RPMI7951 (cell line): Measurements from ENCODE around the gene GPHN. TPM values are rescaled to one million over a fixed set of nuclear protein-coding genes. Genes with fewer than 3 reads are reported as not detected.

ENCODE experiments used
- DNase-seq: peaks from one replicate; pipeline ENCODE4 v3.0.0-alpha.2; 2012; ENCODE audit warnings: low read depth
- total RNA-seq: library from RNA; depleted of rRNA; stranded (reverse); fragments of >200 nt; shearing (Covaris generic); gene quantifications from 2 replicates; pipeline ENCODE4 v1.2.3, GENCODE V29; 2014

The GPHN gene
- total RNA-seq, 1 experiment from 2014 or later = 12.1 TPM

DNA sequence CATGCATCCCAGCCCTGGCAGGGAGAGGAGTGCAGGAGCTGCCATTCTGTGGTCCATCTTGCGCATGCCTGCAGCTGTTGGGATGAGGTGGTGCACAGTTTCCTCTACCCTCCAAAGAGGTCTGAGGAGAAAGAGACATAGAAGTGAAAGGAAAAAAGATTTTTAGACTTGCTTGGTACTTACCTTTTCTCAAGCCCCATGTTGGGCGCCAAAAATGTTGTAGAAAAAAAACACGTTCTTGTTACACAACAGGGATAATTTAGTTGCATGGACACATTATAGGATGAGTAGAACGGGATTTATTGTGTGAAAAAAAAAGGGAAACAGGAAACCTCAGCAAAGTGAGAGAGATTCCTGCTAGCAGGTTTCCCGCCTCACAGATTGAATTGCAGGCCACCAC lies 436.9 kb downstream of the GPHN start:
- DNase-seq = peak; percentile 44

DNA sequence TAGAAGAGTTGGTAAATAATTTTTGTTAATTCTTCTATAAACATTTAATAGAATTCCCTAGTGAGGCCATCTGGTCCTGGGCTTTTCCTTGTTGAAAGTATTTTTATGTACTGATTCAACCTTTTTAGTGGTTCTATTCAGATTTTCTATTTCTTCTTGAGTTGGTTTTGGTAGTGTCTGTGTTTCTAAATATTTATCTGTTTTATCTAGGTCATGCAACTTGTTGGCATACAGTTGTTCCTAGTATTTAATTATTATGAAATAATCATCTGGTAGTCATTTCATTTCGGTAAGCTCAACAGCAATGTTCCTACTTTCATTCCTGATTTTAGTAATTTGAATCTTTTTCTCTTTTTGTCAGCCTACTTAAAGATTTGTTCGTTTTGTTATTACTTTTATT lies 447.2 kb downstream of the GPHN start:
- DNase-seq = no peak

DNA sequence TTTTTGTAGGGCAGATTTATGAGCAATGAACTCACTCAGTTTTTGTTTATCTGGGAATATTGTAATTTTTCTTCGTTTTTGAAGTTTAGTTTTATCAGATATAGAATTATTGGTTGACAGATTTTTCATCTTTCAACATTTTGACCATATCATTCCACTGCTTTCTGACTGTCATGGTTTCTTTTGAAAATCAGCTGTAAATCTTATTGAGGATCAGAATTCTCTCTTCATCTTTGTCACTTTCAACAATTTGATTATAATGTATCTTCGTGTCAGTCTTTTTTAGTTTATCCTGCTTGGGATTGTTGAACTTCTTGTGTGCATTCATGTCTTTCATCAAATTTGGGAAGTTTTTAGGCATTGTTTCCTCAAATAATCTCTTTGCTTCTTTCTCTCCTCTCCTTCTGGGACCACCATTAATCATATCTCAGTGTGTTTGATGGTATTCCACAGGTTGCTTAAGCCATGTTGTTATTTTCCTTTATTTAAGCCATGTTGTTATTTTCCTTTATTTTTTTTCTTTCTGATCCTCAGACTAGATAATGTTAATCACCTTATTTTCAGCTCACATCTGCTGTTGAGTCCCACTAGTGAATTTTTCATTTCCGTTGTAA lies 451.6 kb downstream of the GPHN start:
- DNase-seq = no peak

DNA sequence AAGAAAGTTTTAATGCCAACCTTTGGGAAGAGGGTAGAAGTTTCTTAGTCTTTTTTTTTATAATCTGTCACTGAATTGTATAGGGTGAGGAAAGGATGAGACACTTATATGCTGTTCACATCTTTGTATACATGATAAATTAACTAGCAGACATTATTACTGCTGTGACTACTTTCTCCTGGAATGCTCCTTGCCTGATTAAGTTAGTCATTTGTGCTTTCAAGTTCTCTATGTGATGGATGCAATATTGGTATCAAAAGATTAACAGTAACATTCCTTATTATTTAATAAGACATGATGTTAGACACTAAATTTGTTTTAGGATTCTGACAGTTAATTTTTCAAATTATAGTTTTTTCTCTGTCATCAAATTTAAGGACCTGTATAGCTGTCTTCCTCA lies 457.9 kb downstream of the GPHN start:
- no peak for DNase-seq

DNA sequence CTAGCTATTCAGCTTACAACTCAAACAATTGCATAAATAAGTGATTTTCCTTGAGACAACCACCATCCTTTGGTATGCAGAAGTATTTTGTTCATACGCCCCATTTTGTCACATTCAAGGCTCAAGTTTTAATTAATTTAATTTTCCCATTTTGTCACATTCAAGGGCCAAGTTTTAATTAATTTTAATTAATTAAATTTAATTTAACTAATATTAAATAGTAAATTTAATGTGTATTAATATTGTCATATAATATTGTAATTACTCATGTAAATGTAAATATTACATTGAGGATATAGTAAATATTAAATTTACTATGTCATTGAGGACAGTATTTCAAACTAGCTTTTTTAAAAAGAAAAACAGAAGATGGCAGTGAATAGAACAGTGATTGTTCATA lies 464.5 kb downstream of the GPHN start:
- DNase-seq = no peak

DNA sequence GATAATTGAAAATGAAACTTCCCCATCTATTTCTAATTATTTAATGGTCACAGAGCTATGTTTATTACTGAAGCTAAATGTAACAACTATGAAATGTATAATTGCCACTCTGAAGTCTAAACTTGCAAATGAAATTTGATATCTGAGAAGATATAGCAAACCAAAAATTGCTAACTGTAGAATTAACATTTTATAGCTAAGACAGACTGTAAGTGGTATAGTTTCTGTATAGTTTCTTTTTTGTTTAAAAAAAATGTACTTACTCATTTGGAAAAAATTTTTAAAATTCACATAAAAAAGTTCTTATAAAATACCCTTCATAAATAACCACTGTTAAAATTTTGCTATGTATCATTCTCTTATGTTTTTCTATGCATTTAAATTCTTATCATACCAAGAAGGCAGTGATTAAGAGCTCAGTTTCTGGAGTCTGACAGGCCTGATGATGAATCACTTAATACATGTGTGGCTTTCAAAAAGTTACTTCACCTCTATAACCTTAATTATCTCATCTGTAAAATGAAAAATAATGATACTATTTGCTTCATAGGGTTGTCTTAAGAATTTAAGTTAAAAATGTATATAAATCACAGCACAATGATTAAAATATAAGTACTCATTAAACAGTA lies 466.6 kb downstream of the GPHN start:
- DNase-seq = peak; percentile 2

DNA sequence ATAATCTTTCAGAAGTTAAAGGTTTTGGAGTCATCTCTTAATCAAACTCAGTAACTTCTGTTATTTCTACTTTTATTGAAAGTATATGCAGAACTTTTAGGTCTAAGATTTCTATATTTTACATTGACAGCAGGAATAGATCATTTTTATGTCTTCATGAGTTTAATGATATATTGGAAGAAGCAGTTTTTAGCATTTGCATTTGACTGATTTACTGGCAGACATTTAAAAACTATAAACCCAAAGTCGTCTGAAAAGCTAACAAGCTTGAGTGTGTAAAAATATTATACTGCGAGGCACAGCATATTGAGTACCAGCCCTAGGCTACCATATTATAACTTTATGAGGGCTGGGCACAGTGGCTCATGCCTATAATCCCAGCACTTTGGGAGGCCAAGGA lies 467.3 kb downstream of the GPHN start:
- no peak for DNase-seq

DNA sequence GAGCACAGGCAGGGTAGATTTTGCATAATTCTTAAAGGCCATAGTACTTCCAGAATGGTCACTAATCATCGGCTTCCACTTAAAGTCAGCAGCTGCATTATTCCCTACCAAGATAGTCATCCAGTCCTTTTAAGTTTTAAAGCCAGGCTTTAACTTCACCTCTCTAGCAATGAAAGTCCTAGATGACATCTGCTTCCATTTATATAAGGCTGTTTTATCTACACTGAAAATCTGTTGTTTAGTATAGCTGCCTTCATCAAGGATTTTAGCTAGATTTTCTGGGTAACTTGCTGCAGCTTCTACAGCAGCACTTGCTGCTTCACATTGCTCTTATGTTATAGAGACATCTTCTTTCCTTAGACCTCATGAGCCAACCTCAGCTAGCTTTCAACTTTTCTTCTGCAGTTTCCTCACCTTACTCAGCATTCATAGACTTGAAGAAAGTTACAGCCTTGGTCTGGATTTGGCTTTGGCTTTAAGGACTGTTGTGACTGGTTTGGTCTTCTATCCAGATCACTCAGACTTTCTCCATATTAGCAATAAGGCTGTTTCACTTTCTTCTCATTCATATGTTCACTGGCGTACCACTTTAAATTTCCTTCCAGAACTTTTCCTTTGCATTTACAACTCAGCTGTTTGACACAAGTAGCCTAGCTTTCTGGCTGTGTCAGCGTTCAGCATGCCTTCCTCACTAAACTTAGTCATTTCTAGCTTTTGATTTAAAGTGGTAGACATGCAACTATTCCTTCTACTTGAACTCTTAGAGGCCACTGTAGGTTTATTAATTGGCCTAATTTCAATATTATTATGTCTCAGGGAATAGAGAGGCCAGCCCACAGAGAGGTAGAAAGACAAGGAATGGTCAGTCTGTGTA lies 471.4 kb downstream of the GPHN start:
- no peak for DNase-seq

DNA sequence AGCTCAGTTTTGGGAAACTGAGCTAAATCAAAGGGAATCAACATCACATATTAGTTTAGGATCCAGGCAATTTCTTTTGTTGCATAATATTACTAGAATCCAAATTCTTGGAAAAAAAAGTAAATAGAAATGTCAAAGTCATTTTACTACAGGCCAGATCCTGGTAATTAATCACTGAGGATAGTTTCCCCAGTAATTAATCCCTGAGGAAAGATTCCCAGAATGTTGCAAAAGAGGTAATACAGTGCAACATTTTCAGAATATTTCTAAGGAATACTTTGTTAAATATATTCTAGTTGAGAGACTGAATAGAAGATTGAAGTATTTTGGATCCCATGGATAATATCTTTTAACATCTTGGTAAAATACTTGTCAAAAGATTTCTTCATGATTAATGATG lies 474.3 kb downstream of the GPHN start:
- DNase-seq = no peak

DNA sequence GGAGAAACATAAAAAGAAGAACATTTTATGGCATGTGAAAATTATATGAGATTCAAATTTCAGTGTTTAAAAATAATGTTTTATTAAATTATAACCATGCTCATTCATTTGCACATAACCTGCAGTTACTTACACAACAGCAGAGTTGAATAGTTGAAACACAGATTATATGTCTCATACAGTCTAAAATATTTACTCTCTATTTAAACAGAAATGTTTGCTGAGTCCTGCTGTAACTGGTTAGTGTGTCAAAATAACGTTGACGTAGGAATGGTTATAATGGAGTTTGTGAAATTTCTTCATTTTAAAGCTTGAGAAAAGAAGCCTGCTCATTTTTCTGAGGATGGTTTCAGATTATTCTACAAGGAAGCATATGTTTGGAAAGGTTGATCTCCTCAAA lies 484.8 kb downstream of the GPHN start:
- no peak for DNase-seq

DNA sequence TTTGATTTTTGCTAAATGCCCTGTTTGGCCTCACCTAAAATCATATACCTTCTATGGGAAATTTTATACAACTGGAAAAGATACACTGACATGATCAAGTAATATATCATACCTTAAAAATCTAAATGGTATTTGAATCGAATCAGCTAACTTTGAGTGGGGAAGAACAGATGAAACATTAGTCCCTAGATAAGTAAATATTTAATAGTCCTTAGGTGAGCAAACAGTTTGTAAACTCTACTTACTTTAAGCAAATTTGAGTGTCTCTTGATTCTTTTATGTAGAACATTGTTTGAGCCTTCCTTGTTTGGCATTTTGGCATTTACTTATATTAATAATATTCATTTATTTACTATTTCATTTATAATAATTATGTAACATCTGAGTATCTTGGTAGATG lies 485.6 kb downstream of the GPHN start:
- DNase-seq = no peak

DNA sequence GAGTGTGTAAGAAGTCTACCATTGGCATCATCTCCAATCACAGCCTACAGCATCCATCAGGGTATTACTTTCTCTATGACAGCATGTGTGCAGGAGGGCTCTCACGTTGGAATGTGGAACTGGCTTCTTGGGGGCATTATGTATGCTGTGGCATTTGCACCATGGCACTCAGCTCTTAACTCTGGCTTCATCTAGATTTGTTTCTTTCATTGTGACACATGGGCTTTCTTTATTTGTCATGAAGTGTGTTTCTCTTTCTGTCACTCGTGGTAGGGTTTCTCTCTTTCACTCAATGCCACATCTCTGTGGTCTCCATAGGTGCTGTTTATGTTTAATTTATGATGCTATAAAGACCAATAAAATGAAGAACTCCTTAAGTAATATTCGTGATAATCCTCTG lies 490.1 kb downstream of the GPHN start:
- DNase-seq = no peak

DNA sequence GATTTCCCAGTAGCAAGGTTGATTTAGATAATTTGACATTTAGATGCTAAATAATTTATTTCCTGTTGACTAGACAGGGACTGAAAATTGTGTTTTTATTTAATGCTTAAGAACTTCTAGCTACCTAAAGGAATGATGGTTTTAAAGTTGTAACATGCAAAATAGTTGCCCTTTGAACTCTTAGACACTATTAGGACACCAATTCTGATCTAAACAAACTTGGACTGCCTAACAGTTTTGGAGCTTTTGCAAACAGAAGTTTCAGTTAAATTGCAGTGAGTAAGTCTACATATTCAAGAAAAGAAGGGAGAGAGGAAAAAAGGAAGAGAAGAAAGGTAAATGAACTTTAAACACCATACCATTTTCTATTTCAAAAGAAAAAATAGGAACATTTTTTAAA lies 492.0 kb downstream of the GPHN start:
- DNase-seq = no peak

DNA sequence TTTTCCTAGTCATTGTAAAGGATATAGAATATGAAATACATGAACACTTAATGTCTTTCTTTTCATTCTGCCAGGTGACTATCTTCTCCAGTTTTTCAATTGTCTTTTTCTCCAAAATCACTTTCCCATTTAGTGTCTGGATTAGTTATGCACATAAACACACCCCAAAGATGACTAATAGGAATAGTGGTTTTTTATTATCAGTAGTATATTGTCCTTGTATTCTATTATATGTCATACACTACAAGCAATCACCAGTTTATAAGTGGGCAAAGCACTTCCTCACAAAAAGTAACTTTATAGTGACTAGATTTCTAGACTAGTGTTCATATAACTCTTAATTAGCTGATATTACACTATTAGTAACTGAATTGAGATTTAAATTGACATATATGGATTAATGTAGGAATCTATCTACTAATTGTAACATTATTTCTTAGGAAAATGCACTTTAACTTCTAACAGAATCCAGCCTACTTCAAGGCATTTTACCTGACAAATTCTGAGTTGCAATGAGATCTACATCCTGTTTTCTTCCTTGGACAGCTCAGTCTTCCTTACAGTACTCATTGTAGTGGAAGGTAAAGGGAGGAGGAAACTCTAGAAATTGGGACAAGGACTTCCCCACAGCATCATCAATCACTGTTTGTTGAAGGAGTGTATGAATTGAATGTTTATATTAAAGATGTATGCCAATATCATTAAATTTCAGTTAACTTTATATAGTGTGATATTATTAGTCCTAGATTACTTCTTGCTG lies 495.2 kb downstream of the GPHN start:
- no peak for DNase-seq

DNA sequence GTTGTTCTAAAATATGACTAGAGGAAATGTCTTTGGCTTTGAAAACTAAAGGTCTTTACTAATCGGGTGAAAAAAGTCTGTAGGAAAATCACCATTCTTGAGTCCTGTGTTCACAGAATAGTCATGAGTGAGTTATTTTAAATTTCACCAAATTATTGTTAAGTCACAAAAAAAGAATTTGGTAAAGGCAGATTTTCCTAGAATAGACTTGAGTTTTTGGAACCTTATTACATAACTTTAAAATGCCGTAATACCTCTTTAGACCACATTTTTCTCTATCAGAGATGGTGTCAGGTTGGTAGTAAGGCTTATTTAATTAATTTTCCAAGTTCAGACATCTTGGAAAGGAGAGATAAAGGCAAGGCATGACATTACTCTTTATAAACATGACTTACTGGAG lies 496.6 kb downstream of the GPHN start:
- no peak for DNase-seq

DNA sequence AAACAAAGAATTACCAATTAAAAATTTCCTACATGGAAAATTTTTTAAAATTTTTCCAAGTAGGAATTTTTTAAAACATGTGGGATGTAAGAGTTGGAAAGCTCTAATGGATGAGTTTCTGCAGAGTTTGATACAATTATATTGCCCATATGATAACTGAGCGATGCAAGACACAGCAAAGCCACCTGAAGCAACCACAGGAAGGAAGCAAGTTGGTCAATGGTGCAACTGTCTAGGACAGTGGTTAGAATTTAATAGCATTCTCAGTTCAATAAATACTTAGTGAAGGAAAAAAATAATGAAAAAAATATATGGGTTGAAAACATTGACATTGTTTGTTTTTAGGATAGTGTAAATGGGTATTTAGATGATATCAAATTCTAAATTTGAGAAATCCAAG lies 502.7 kb downstream of the GPHN start:
- DNase-seq = no peak

DNA sequence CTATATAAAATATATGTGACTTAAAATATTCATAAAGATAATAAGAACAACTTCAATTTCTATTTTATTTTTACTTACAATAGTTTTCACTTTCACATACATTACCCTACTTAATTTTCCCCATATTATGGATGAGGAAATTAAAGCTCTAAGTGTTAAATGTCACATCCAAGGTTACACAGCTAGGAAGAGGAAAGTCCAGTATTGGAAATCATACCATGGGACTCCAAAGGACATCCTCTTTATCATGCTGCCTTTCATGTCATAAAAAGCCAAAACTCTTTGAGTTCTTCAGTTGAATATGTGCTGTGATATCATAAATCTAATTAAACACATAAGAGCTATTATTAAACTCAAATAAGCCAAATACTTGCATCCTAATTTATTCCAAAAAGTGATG lies 508.9 kb downstream of the GPHN start:
- DNase-seq = no peak

DNA sequence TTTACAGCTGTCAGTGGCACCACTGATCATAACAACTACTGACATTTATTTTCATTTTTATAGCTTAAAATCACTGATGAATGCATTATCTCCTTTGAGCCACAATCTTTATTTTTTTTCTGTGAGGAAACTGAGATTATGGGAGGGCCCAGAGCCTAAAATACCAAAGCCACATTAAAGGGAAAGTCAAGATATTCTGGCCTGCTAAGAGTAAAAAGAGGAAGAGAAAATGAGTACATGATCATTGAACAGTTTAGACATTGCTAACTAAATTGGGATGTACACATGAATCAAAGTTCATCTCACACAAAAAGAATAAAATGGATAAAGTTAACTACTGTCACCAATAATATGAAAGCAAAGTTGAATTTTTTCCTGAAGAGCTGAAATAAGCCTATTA lies 510.8 kb downstream of the GPHN start:
- no peak for DNase-seq

DNA sequence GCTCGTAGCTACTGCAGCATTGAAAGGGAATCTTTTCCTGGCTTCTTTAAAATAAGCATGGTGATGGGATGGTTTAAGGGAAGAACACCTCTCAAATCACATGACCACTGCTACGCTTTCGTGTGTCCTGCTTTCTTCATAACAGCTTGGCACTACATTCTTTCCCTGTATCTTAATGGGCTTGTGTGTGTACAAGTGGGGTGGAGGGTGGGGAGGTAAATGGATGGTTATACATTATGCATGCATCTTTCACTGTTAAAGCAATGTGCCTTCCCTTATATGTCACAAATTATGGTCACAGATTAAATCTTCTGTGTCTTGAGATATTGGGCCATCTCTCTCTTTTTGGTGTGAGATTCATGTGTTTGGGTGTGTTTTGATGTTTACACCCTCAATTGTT lies 511.8 kb downstream of the GPHN start:
- no peak for DNase-seq

DNA sequence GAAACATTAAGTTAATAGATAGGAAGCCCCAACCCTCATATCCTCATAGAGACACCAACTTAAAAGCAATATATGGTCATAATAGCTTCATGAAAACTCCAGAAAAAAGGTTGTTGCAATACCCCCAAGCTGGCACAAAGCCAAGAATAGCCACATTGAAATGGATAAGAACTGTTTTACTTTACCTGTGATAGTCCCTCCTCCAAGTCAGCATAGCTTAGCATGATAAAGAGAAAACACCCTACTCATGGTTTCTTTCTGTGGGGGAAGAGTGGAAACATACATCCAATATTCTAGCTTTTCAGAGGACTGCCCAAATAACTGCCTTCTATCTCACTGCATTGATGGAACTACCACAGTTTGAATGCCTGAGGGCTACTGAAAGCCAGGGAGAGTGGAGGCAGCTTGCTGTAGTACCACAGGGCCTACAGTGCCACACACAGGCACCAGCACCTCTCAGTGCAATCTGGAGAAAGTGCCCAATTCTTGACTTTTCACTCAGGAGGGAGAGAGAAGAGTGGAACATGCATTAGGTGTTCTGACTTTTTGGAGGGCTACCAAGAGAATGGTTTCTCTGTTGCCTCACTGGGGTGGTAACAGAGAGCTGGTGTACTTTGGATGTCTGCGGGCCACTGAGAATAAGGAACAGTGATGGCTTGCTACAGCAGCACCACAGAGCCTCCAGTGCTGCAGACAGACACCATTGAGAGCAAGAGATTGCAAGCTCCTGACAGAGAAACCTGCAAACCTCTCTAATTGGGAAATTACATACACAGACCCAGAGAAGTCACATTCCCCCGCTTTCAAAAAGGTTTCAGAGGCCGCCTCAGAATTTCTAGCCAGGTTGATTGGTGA lies 524.2 kb downstream of the GPHN start:
- DNase-seq = no peak

DNA sequence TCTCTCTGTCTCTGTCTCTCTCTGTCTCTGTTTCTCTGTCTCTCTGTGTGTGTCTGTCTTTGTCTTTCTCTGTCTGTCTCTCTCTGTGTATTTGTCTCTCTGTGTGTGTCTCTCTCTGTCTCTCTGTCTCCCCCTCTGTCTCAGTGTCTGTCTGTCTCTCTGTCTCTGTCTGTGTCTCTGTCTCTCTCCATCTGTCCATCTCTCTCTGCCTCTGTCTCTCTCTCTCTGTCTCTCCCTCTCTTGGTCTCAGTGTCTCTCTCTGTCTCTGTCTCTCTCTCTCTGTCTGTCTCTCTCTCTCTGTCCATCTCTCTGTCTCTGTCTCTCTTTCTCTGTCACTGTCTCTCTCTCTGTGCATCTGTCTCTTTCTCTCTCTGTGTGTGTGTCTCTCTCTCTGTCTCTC lies 537.5 kb downstream of the GPHN start:
- DNase-seq = no peak
